NCI-H2107 (cell line): Measurements from ENCODE around the gene CADM1.
A peak's percentile ranks its signal among the peaks of the same experiment; 100 is the strongest.

Experiments used
- DNase-seq: peaks from one replicate; lab custom pipeline; 2025; lab: John Stamatoyannopoulos, UW

Gene CADM1

DNA sequence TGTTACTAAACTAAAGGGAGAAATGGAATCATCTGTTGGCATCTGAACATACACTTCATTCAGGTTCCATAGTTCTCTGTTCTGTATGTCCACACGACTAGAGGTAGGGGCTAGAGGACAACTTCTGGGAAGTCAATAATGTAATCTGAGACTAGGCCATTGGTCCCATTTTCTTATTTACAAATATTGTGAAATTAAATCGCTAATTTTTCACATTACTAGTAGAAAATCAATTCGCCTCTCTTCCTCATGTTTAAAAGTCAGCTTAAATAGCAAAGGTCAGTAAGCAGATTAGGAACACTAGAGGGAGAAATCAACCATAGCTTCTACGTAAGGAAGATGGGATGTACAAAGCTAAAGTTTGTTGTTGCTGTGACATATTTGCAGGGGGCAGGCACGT lies 59.7 kb downstream of the CADM1 start:
- DNase-seq = no peak

DNA sequence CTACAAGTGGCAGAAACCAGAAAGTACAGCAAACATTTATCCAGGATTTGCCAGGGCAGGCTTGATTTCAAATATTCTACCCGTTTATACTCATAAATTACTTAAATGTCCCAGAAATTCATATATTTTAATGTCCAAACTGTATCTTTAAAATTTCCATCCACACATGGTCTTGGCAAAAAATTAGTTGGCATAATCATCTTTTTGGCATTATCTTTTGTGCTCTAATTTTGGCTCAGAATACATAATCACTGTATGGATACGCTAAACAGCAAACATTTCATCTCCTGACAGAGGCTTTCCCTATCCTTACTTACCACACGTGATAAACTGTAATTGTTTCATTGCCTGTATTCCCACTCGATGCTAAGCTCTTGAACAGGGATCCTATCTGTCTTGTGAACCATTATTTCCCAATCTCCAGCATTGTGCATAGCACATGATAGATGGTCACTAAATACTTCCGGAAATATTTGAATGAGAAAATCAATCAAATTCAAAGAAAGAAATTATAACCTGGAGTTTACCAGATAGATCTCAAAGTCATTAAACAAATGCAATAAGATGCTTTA lies 64.2 kb downstream of the CADM1 start:
- DNase-seq = no peak

DNA sequence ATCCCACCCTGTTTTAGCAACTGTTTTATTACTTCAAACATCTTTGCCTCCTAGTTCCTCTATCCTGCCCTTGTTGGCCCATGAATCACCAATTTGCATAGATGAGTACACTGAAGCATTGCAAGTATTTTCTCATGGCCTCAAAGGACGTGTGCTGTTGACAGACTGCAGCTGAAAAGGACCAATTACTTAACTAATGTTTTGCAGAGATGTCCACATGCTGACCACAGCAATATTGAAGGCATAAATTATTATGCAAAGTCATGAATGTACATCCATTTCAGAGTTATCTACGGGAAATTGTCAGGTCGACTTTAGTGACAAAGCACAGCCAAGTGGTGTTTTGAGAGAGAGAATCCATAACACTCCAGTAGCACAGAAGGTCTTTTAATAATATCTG lies 64.8 kb downstream of the CADM1 start:
- no peak for DNase-seq

DNA sequence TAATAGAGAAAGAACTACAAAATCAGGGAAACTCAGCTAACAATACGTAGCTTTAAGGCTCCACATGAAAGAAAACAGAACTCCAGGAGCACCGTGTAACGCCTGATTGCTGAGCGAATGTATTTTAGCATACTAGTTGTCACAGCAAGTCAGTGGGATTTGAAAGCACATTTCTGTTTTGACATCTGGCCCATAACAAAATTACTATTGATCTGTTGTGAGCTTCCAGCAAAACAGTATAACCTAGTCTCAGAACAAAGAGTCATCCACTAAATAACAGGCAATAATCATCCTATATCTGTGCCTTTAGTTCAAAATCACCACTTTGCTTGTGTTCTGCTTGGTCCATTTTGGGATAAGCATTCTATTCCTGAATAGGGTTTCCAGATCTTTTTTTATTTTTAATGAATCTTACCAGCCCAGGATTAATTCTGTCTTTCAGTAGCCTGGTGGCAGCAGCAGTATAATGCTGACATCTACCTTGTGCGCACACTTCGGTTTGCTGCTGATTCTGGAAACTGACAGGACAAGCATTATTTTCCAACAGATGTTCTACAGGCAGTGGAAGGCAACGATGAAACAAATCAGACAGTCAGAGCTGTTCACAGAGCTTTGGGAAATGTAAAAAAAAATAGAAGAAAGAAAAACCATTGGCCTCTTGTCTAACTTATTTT lies 66.2 kb downstream of the CADM1 start:
- DNase-seq = no peak

DNA sequence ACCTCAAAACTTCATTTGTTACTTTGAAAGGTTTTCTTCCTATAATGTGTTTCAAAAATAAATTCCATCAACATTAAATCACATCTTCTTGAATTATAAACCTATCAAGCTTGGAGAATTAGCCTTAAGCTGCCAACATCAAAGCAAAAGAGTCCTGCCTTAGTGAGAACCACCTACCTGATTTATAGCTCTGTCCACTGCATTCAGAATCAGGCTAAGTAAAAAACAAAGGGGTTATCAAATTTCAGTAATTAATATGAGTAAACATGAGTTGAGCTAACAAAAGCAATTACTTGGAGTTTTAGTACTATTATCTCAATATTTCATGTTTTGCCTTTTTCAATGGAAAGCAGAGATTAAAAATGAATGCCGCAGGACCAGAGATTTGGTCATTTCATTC lies 73.9 kb downstream of the CADM1 start:
- DNase-seq = no peak

DNA sequence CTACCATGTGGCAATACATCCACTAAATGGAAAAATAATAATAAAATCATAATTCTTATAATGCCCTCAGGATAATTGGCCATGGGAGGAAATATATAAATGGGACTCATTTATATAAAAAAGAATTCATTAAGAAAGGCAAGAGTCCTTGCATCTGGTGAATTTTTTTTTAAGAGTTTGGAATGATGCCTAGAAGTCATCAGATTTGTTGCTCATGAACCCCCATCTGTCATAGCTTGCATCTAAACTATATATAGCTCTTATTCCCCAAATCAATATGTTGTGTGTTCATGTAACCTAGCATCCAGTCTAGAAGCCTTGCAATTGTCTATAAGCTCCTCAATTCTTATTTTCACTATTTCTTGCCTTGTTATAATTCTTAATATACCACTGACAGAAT lies 75.9 kb downstream of the CADM1 start:
- no peak for DNase-seq

DNA sequence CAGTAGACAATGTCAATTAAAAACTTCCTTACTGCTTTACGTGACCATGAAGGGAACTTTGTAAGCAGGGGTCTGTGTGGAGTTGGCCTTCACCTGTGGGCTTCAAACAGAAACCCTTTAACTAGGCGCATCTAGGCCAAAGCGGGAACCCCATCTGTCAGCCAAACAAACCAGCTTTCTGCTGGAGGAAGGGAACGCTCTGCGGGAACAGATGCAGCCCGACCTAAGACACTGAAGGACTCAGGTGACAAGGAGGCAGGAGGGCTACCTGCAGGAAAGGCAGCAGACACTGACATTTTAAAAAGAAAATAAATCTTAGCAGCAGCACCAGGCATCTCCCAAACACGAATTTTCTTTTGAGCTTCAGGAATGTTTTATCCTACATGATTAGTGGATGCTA lies 78.4 kb downstream of the CADM1 start:
- no peak for DNase-seq

DNA sequence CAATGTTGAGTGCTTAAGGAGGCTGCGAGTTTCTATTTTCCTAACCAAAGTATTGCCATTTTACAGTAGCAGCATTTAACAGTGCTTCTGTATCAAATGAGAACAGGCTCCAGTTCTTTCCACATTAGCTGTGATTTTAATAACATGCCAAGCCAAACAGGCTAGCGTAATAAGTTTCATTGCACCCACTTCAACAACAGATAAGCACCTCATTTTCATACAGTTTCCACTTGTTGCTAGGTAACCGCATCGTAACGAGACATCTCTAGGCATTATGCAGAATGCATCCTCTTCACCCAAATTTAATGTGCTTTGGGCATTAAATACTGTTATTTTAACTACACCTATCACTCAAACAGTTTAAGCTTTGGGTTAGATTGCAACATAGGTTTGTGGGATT lies 79.0 kb downstream of the CADM1 start:
- DNase-seq = no peak

DNA sequence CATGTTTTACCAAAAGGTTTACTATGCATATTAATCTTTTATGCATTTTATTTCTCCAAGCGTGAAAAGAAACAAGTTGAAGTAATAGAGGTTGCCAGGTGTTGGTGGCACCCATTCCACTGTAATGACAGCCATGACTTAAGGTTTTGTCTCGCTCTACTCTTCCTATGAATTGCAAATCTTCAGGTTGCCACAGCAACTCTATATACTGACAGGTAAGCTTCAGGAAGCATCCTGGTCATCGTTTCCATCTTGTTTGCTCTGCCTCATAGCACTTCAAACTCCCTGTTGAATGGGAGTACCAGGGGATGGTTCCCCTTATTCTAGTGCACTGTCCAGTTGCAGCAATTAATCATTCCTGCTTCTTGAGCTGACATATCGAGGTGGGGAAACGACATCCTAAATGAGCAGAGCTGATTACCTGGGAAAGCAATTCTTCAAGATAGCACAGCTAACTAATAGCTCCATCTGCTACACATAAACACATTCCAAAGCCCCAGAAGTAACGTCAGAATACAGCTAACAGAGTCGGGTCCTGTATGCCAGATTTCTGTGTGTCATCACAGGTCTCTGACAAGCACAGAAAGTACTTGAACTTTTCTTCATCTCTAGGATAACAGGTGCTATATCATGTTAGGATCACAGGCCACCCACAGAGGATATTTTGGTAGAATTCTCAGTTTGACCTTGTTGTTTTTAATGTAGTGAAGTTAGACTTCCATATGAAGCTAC lies 80.3 kb downstream of the CADM1 start:
- no peak for DNase-seq

DNA sequence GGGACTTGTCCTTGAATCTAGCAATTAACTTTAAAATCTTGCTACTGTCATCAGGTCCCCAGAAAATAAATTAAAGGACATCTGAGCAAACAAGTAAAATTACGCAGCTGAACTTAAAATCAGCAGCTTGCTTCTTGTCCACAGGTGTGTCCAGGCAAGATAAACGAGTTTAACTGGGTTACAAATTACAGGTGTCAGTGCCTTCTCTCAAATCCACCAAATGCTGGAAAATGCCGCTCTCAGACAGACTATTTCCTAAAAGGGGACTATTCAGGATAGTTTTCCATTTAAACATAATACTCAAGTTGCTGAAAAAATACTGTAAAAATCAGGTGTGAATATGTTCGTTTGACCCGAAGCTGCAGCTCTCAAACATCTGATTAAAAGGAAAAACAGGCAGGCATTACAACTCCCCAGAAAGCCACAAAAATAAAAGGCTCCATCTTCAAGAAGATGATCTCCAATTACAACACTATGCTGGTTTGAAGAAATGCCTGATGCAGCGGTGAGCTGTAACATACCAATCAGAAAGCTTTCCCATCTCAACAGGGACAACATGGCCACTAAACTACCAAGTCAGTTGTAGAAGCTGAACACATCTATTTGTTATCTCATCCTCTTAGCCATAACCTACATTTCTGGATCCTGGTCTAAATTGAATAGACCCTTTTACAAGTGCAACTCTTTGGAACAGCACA lies 82.1 kb downstream of the CADM1 start:
- no peak for DNase-seq

DNA sequence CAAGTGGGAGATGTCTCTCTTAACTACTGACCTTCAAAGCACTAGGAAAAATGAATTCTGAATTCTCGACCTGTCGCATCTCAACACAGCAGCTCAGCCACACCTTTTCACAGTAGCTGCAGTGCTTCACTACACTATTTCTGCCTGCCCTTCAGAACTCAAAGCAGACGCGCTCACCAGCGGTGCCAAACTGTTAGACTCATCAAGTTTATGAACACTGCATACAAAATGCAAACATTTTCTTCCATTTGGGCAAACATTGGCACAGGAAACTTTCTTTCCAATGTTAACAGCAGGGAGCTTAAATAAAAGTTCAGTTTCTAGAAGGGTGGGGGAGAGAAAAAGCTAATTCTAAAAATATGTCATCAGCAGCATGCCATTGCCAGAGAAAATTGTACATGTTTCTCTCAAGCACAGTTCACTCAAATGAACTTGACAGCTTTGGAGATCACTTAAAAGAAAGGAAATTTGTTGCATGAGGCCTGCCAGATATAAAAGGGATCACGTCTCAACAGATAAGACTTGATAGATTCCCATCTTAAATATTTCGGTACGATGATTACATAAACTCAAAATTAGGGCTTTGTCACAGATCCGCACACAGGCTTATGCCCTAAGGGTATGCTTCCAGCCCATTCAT lies 82.7 kb downstream of the CADM1 start:
- no peak for DNase-seq

DNA sequence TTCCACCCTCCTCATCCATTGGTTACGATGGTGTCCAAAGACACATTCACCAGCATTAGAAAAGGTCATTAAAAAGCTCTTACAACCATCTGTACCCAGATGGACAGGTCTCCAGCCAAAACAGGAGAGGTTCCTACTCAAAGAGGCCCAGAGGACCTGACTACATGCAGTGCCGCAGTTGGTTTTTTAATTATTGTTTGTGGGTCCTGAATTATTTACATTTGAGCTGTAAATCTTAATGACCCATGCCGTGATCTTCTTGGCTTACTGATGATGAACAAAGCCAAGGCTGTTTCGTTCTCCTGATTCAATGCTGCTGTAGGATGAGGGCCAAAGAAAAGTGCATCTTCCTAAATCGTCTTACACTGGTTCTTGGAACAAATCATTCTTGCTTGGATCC lies 83.7 kb downstream of the CADM1 start:
- DNase-seq = no peak

DNA sequence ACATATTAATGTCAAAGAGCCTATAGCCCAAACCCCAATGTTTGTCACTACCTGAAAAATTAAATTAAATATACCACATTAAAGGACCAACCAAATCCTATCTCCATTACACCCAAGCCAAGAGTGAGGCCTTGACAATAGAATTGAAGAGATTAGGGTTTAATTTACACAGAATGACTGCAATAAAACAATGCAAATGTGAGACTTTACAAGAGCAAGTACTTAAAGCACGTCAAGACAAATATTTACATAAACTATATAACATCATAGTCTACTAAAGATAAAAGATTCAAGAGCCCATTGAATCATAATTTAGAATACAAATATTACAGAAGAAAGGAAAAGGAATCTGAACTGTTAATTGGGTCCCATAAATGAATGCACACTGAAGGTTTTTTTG lies 85.6 kb downstream of the CADM1 start:
- DNase-seq = no peak

DNA sequence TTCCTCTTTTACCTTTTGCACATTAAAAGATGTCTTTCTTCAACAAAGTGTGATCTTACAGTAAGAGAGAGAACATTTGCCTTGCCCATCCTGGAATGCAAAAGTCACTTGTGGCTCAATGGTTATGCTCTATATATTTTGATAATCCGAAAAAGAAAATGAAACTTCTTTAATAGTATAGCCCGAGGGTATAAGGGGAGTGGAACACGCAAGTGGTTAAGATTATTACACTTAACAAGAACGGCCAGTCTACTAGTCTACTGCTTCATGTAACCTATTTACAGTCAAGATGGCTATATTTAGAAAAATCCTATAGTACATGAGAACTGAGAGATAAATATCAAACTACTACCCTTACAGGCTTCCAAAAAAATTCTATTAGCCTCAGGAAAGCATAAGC lies 86.1 kb downstream of the CADM1 start:
- DNase-seq = no peak

DNA sequence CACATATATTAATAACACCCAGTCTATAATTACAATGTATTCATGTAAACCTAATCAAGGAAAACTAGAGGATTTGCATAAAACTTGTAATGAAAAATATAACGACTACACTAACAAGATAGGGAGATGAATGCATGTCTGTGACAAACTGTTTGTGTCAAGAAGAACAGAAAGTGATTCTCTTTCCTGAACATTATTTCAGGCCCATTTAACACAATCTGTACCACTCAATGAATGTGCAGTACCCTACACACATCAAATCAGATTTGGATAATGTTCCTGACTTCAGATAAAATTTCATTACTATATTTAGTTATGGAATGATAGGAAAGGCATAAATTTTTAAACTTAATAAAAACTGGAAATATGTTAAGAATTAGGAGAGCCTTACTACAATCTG lies 93.1 kb downstream of the CADM1 start:
- DNase-seq = no peak

DNA sequence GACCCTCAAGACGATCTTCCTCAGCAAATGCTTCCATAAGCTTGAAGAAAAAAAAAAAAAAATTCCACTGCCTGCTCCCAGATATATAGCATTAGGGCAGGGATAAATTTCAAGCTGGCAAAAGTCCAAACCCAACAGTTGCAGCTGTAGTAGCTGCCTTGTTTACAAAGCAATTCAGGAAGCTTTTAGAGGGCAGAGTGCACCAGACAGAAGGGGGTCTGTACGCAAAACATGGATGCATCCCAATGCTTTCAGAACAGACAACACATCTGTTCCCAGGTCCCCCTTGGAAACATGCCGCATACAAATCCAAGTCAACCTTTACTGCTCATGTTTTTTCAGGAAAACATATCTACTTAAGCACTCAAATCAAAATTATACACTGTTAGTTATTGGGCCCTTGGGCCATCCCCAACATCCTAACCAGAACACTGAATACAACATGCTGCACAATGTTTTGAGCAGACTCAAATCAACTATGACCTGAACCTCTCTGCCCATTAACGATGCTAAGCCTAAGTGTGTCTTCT lies 94.5 kb downstream of the CADM1 start:
- DNase-seq = peak; percentile 46

DNA sequence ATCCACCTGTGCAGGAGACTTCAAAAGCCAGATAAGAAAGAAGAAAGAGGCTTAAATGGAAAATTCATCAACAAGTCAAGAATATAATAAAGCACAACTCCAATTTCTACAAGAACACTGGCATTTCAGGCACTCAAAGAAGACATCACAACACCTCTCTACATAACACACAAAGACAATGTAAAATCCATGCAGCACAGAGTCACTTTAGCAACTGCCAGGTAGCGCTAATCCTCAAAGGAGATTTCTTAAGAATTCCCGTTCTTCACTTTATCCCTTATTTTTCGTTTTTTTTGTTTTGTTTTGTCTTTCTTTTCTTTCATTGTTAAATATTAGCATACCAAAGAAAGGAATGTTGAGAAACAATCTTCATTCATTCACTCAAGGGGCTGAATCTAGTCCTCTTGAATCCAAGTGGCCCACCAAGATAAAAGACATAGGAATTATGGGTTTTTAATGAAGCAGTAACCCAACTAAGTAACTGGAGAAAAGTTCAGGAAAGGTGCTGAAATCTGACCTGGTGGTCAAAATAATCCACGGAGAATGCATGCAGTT lies 95.0 kb downstream of the CADM1 start:
- DNase-seq = no peak

DNA sequence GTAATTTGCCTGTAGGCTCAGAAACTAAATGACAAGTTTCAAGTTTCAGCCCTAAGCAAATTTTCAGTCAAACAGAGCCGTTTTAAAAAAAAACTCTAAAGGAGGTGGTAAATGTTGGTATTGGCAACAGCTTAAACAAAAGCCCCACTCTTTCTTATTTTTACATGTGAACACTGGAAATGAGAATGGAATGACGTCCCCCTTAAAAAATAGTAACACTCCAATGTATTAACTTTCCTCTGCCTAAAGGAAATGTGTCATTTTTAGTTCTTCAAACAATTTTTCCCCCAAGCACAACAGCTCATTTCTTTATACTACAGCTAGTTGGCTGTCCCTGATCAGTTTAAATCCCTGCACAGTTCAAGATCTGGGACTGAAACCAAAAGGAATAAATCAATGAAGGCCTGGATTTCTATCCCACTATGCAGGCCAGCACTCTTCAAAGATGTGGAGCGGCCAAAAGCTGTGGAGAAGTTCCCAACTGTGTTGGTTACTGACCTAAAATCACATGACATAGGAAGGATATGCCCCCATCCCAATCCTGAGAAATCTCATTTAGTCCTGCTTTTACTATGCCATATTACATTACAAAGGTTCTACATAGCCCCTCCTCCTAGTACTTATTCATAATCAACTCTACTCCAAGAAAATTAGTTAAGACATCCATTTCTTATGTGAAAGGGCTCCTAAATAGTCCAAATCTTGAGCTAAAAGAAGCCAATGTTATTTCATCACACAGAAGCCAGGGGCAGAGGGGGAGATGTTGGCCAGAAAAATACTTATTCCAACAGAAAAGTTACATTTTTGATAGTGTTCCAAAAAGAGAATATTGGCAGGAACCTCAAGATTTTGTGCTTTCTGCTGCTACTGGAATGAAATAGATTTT lies 95.9 kb downstream of the CADM1 start:
- DNase-seq = no peak

DNA sequence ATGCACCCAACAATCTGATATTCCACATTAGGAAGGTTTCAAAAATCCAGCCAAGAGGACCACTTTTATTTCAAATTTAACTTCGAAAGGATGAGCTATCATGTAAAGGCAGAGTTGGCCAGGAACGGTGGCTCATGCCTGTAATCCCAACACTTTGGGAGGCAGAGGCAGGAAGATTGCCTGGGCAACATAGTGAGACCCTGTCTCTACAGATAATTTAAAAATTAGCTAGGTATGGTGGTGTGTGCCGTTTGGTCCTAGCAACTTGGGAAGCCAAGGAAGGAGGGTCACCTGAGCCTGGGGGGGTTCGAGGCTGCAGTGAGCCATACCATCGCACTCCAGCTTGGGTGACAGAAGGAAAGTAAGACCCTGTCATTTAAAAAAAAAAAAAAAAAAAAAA lies 96.7 kb downstream of the CADM1 start:
- DNase-seq = no peak

DNA sequence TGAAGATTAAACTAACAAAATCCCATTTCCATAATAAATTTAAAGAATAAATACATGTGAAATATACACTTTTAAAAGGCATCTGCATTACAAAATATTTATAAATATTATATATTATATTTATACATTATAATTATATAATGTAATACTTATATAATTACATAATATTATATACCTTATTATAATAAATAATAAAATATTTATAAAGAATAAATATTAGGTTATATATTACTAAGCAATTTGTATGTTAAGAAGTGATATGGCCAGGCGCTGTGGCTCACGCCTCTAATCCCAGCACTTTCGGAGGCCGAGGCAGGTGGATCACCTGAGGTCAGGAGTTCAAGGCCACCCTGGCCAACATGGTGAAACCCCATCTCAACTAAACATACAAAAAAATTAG lies 97.8 kb downstream of the CADM1 start:
- DNase-seq = no peak
